Heart left ventricle (tissue), 16 donors: ENCODE measurements around the gene PCDHGC4. TPM values are rescaled to one million over a fixed set of nuclear protein-coding genes. Genes with fewer than 3 reads are reported as not detected.

Source experiments
- ATAC-seq, 4 donors: fragments of 200-7000 bp; cut with Tn5 transposase; one replicate each; pipeline ENCODE4 v1.9.1; 2020 to 2022; ENCODE audit warnings: moderate library complexity in 4 of 4, mild to moderate bottlenecking in 3 of 4, moderate number of reproducible peaks in 1 of 4
- DNase-seq, 5 donors: peaks; one replicate each; pipeline ENCODE4 v3.0.0-alpha.2; 2020
- H3K27ac ChIP-seq, 12 donors: fragments of 200-600 bp; sonication (generic) in 4 of 12; one replicate each; pipeline versions ENCODE4 v1.5.0 to v1.8.0; 2016 to 2022; ENCODE audit warnings: mild to moderate bottlenecking in 2 of 12
- H3K27me3 ChIP-seq, 9 donors: fragments of 200-600 bp; sonication (generic) in 2 of 9; one replicate each; pipeline versions ENCODE4 v1.5.1 to v1.8.0; 2016 to 2022; ENCODE audit warnings: mild to moderate bottlenecking in 3 of 9
- H3K36me3 ChIP-seq, 9 donors: fragments of 200-600 bp; sonication (generic) in 2 of 9; one replicate each; pipeline versions ENCODE4 v1.5.0 to v1.8.0; 2018 to 2022; ENCODE audit warnings: mild to moderate bottlenecking in 2 of 9
- H3K4me1 ChIP-seq, 12 donors: fragments of 200-600 bp; sonication (generic) in 4 of 12; one replicate each; pipeline versions ENCODE4 v1.5.0 to v1.8.0; 2016 to 2022; ENCODE audit warnings: mild to moderate bottlenecking in 3 of 12
- H3K4me3 ChIP-seq, 12 donors: fragments of 200-600 bp; sonication (generic) in 4 of 12; one replicate each; pipeline versions ENCODE4 v1.5.0 to v1.8.0; 2017 to 2022; ENCODE audit warnings: mild to moderate bottlenecking in 9 of 12, moderate library complexity in 4 of 12
- H3K9me3 ChIP-seq, 12 donors: fragments of 200-600 bp; sonication (generic) in 4 of 12; one replicate each; pipeline versions ENCODE4 v1.5.0 to v1.8.0; 2016 to 2022; ENCODE audit warnings: mild to moderate bottlenecking in 1 of 12
- CTCF ChIP-seq, 12 donors: fragments of 200-600 bp; sonication (generic) in 4 of 12; IDR thresholded peaks; one replicate each; pipeline versions ENCODE4 v1.5.0 to v1.8.0; 2018 to 2022; ENCODE audit warnings: antibody characterized with exemption in 12 of 12, mild to moderate bottlenecking in 5 of 12
- POLR2A ChIP-seq, 2 donors: fragments of 450-650 bp; IDR thresholded peaks; one replicate each; pipeline ENCODE4 v1.6.1; 2017; ENCODE audit warnings: antibody characterized with exemption in 2 of 2, mild to moderate bottlenecking in 2 of 2, moderate library complexity in 2 of 2
- WGBS, 4 donors: extraction: QIAGEN DNeasy Blood & Tissue Kit in 2 of 4; methylation state at CpG; one replicate each; pipeline versions ENCODE4 v1.1.5 to v1.1.7; 2013 to 2018; 5-methylcytosine and 5-hydroxymethylcytosine counted together
- intact Hi-C, 10 donors: fragments of 100-400 bp; cut with DNase I; formaldehyde crosslinking; loops; one replicate each; pipeline versions ENCODE4 v1.11.1 to v1.14.2; 2022
- polyA plus RNA-seq, 2 donors: library from polyadenylated mRNA; stranded (reverse); fragments of 200-250 nt; gene quantifications; one replicate each; pipeline ENCODE4 v1.2.3, GENCODE V29; 2013
- total RNA-seq, 9 donors: library from RNA; depleted of rRNA in 2 of 9; stranded (reverse); fragments of >200 nt in 2 of 9; fragmentation: NEBNext Ultra II Directional in 3 of 9; extraction: Animal tissue kit (Norgen Biotek cat#: 25700) in 3 of 9; gene quantifications; one replicate each; pipeline versions ENCODE4 v1.1.0 to v1.2.4, GENCODE V29; 2016 to 2023
- donor health status: ischemic (EF 13 %, LVEDD 7.1; RV severe dilation, severe dysfunction).
- donor health status: healthy with polysubstance abuse.
- donor health status: DM: no; HTN: yes; CAD: no.
- donor health status: DM: no; HTN: no; CAD: no.
- donor health status: ischemic (EF 25% LVEDD 6.9; RV normal size, moderate dysfunction).
- donor health status: ischemic (EF 25% LVEDD 5.7; RV mildly dilated, moderate dysfunction).
- donor health status: healthy.
- donor health status: DM: yes; HTN: yes; CAD: no.
- donor health status: ischemic (EF 35%, LVEDD 5.7; RV mildly dilated, moderate dysfunction).
- donor health status: nonischemic (EF 11% LVEDD 7.7; RV severe dilation, severe dysfunction).
- donor health status: DM: yes; HTN: yes; CAD: no.
- donor health status: PGD.
- donor health status: ischemic (EF 29% LVEDD 5.4; RV normal size, mild dysfunction).
- donor health status: nonischemic (EF 23%, LVEDD 6.1; RV moderate dilation, normal function).

PCDHGC4 gene
- total and polyA plus RNA-seq, 11 donors: 0.39 to 10.4 (median 2.9) TPM

GRCh38 chr5:141517880-141518617, 33.2 kb downstream of the PCDHGC4 start:
- H3K27me3 ChIP-seq: no peaks in the 10 kb centered on the region
- H3K4me3 ChIP-seq: no peak overlapping the region
- peaks cover 20 to 93% (median 75%) of the 10 kb centered on the region in 12 donors for H3K4me1 ChIP-seq
- TF ChIP-seq CTCF (IDR thresholded peaks at IDR 0.05): no peak
- TF ChIP-seq POLR2A (IDR thresholded peaks at IDR 0.05): no peak
- intact Hi-C loops: no loop called here
- WGBS, 4 donors: 83 to 86% (median 85%) methylated on average over 11 of the region's 11 CpGs
- ATAC-seq (no peak), DNase-seq (no peak)
- peaks cover 0 to 74% (median 18%) of the 10 kb centered on the region in 9 donors for H3K36me3 ChIP-seq
- H3K9me3 ChIP-seq: no peaks in the 10 kb centered on the region
- peak overlapping the region in 8 of 12 donors; percentile 4 to 95 (median 40) for H3K27ac ChIP-seq

- TF ChIP-seq CTCF (IDR thresholded peaks at IDR 0.05): no peak
- no peak for TF ChIP-seq POLR2A (IDR thresholded peaks at IDR 0.05)
- Histone ChIP-seq H3K4me3 (no peak overlapping the region), H3K27ac (peak overlapping the region in 7 of 12 donors; percentile 4 to 95 (median 85)), H3K9me3 (no peaks in the 10 kb centered on the region), H3K36me3 (peaks cover 0 to 80% (median 23%) of the 10 kb centered on the region in 9 donors), H3K4me1 (peaks cover 20 to 90% (median 76%) of the 10 kb centered on the region in 12 donors), H3K27me3 (no peaks in the 10 kb centered on the region)
- intact Hi-C loops: no loop called here
- DNase-seq (no peak), ATAC-seq (no peak)
- WGBS, 4 donors: 92 to 100% (median 97%) methylated on average over 1 of the region's 1 CpG
Observed at GRCh38 chr5:141518618-141519015, 33.8 kb downstream of the PCDHGC4 start.

GRCh38 chr5:141519605-141520565, 35.1 kb downstream of the PCDHGC4 start:
- no peak for DNase-seq
- no peaks in the 10 kb centered on the region for H3K27me3 ChIP-seq
- H3K4me1 ChIP-seq: peaks cover 12 to 90% (median 74%) of the 10 kb centered on the region in 12 donors
- intact Hi-C loops: loop anchor here in 7 of 10 donors (2.0 to 10.0 kb wide), 11 partner anchors 37 to 195 kb away; partner anchors contain the start of genes PCDHGB7 (in 3 of the 7), PCDHGC3 (in 3 of the 7), PCDHGA11 (in 2 of the 7) and PCDHGA1 (in 1 of the 7)
- ATAC-seq: no peak
- no peak overlapping the region for H3K4me3 ChIP-seq
- H3K27ac ChIP-seq: peak overlapping the region in 11 of 12 donors; percentile 78 to 95 (median 84)
- no peaks in the 10 kb centered on the region for H3K9me3 ChIP-seq
- H3K36me3 ChIP-seq: peaks cover 0 to 82% (median 27%) of the 10 kb centered on the region in 9 donors
- 59 to 73% (median 63%) methylated on average over 3 of the region's 3 CpGs for WGBS, 4 donors
- TF ChIP-seq CTCF (IDR thresholded peaks at IDR 0.05): no peak
- TF ChIP-seq POLR2A (IDR thresholded peaks at IDR 0.05): no peak
